Esophagus mucosa (tissue), 1 donor: ENCODE results near the gene SLC26A4. TPM values are rescaled to one million over a fixed set of nuclear protein-coding genes. Genes with fewer than 3 reads are reported as not detected.
"Not testable (repeated sequence)": the region's sequence is repeated elsewhere in the genome, so short reads cannot be mapped to it uniquely, and the experiment has no call there.

ENCODE experiments used
- ATAC-seq: fragments of 200-7000 bp; cut with Tn5 transposase; one replicate; pipeline ENCODE4 v1.9.1; 2020
- total RNA-seq: library from RNA; stranded (reverse); gene quantifications from one replicate; pipeline ENCODE4 v1.2.4, GENCODE V29; 2023
- donor health status: DM: yes; HTN: yes; CAD: no.

Gene SLC26A4
- total RNA-seq, result 0.24 TPM

DNA sequence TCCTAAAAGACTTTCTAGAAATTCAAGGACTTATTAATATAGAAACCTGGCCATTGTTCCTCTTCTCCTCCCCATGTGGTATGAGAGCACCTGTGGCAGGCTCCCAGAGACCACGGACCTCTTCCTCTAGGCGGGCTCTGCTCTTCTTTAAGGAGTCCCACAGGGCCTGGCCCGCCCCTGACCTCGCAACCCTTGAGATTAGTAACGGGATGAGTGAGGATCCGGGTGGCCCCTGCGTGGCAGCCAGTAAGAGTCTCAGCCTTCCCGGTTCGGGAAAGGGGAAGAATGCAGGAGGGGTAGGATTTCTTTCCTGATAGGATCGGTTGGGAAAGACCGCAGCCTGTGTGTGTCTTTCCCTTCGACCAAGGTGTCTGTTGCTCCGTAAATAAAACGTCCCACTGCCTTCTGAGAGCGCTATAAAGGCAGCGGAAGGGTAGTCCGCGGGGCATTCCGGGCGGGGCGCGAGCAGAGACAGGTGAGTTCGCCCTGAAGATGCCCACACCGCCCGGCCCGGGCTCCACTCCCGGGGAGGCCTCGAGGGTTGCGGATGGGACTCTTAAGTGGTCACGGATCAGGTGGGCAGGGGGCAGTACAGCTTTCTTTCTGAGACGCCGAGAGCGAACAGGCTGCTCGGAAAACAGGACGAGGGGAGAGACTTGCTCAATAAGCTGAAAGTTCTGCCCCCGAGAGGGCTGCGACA lies at the start of gene SLC26A4:
TSS of gene SLC26A4 (plus strand) at position 448 of the 700 bp plus-strand sequence. CDS start 814 bp downstream, outside the sequence.
- peak; percentile 17 for ATAC-seq

DNA sequence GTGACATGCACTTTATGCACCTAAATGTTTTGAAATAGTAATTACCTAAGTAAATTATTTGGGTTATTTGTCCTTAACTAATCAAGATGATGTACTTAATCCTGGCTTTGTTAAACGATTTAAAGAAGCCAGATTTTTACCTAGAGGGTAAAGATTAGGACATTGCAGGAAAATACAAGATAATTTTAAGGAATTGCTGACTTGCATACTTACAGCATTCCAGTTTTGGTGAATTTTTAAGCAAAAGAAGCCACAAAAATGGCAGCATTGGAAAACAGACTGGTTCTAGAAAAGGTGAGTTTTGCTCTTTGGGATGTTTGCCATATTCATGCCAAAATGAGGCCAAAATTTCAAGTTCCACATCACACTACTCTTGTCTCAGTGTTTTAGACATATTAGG lies 47.2 kb upstream of the SLC26A4 start:
- ATAC-seq, result no peak

DNA sequence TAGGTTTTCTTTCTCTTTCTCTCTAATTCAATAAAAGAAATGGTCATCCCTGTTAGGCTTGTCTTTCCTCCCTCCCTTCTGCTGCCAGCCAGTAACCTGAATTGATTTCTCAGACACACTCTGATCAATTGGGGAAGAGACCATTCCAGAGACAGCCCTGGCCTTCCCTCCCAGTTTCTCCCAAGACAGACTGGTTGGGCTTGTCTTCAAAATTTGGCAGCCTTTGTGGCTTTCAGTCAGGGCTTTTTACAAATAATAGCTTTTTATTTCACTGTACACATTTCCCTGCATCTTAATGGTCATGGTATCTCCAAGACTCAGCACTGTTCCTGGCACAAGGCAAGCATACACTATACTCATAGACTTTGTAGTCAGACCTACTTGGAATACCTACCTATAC lies 46.7 kb upstream of the SLC26A4 start:
- ATAC-seq, result no peak

DNA sequence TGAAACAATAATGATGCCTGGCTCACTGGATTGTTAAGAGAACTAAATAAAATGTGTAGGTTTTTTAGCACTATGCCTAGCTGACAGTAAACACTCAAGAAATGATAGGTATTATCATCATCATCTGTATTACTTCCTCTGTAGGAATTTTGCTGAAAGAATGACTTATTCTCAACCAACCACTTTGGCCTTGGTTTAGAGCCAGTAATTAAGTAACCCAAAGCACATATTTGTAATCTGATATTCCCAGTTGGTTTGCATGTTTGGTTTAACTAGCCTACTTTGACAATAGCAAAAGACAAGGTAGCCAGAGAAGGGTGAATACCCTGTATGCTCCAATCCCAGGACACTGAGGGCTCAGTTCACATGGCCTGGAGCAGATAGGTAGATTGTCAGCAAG lies 46.2 kb upstream of the SLC26A4 start:
- ATAC-seq, result no peak

DNA sequence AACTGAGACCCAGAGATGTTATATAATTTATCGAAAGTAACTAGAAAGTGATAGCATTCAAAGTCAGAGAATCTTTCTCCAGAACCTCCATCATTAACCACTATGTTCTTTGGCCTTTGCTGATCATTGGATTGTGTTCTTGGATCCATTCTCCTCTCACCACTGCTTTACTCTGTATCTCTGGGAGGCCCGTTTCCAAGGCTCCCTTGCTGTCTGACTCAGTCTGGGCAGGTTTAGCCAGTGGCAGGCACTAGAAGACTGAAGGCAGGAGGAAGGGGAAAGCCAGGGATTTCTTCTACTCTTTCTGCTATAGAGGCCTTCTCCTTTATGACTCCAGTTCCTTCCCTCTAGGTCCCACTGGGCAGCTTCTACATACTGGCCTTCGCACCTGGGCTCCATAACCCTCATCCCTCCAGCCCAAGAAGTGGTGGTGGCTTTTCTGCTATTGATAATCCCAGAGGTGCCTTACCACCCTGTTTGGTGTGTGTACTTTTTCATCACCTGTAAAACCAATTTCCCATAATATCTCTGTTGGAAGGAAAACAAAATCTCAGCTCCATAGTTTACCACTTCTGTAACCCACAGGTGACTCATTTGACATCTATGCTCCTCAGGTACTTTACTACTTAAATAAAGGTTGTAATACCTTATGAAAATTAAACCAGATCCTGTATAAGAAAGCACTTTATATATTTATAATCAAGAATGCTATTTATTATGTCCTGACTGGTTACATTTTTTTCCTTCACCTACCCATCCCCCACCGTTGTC lies 44.5 kb upstream of the SLC26A4 start:
- peak; percentile 41 for ATAC-seq

DNA sequence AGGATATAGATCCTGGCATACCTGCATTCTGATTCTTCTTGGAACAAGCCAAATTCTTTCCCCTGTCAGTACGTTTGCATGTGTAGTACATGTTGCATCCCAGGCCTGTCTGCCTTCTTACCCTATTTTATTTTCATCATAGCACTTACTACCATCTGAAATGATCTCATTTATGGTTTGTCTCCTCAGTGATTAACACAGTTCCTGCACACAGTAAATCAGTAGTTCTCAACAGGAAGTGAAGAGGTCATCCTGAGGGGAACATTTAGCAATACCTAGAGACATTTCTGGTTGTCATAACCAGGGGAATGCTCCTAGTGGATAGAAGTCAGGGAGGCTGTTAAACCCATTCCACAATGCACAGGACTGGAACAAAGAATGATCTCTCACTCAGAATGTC lies 38.2 kb upstream of the SLC26A4 start:
- peak; percentile 45 for ATAC-seq

DNA sequence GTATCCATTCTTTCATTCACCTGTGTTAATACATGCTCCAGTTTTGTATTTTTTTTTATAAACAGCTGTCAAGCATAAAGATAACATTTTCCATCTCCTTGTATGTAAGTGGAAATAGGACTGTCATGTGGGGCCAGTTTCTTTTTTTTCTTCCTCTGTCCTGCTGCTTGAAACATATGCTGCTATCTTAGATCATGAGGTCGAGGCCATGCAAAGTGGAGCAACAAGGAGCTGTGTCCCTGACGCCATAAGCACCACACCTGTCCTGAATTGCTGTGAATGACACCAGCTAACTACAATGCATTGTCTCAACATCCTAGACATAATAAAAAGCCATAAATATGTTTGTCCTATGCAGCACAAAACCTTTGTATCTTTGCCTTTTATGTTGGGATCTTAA lies 37.7 kb upstream of the SLC26A4 start:
- ATAC-seq, result no peak

DNA sequence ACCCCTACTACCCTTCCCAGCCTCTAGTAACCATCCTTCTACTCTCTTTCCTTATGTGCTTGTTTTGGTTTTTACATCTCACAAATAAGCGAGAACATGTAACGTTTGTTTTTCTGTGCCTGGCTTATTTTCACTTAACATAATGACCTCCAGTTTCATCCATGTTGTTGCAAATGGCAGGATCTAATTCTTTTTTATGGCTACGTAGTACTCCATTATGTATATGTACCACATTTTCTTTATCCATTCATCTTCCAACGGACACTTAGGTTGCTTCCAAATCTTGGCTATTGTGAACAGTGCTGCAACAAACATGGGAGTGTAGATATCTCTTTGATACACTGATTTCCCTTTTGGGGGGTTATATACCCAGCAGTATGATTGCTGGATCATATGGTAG lies 33.6 kb upstream of the SLC26A4 start:
- no peak for ATAC-seq

DNA sequence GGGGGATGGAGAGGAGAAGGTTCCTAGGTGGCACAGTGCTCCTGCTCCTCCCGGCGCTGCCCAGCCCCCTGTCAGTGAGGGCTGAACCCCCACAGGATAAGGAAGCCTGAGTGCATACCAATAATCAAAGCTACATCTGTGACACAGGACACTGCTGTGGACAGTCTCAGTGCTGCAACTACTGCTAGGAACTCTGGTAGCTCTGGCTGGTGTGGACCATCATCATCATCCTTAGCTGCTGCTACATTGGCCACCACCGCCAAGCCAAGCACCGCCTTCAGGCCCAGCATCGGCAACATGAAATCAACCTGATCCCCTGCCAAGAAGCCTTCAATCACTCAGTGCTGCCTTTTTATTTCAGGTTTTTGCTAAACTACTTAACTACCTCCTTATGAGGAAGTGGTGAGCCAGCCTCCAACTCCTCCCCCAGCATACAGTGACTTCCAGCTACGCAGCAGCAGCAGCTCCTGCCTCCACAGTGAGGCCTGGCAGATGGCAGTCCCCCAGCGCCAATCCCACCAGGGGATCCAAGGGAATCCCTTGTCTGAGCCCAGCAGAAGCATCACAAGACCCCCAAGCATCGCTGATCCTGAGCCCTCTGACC lies 32.1 kb upstream of the SLC26A4 start:
- ATAC-seq, result no peak

DNA sequence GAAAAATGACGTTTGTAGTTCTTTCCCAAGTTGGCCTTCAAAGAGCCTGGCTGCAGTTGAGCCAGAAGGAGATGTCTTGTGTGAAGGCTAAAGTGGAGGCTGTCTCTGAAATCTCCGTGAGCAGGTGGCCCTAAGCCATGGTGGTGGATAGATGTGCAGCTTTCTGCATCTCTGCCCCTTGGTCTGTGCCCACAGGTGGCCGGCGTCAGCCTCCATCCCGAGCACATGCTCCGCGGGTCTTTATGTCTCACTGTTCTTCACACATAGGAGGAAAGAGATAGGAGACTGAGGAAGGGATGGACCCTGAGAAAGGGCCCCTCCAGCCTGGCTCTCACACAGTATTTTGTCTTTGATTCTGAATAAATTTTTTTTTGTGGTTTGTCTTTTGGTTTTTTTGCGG lies 30.3 kb upstream of the SLC26A4 start:
- no peak for ATAC-seq

DNA sequence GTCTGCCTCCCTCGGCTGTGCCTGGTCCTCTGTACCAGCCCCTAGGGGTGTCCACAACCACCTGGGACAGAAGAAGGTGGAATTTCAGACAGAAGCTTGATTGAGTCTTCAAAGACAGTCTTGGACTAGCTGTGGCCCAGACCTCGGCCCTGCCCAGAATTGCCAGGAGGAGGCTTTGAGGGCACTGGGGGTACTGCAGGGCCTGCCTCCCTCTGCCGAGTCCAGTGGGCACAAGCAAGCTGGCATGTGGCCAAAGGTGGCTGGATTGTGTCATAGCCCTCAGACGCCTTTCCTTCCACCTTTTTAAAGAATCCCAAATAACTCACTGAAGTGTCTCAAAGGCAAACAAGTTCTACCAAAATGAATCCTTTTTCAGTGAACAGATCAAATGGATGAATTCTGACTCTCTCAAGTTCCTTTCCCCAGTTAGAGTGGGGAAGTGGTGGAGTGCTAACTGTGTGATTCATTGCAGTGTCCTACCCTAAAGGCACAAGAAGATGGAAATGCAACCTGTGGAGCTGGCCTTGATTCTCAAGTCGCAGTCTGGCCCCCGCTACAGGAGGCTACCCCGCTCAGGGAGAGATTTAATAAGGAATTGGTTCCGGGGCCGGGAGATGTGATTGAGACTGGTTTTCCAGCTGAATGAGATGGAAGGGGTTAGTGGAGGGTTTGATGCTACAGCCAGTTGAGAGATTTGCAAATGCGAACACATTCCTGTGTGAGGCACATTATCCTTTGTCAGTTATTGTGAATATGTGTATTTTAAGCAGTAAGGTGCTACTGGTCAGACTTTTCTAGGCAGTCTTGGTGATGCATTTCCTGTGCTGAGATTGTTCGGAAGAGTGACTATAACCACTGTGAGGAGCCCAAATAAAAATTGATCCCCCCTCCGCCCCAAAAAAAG lies 28.8 kb upstream of the SLC26A4 start:
- ATAC-seq, result no peak

DNA sequence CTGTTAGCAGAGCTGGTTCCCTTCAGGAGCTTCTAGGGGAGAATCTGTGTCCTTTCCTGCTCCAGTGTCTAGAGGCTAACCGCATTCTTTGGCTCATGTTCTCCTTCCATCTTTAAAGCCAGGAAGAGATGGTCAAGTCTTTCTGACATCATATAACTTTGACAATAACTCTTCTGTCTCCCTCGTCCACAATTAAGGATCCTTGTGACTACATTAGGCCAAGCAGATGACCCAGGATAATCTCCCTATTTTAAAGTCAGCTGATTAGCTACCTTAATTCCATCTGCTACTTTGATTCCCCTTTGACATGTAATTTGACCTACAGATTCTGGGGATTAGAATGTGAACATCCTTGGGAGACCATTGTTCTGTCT lies 28.1 kb upstream of the SLC26A4 start:
- no peak for ATAC-seq

DNA sequence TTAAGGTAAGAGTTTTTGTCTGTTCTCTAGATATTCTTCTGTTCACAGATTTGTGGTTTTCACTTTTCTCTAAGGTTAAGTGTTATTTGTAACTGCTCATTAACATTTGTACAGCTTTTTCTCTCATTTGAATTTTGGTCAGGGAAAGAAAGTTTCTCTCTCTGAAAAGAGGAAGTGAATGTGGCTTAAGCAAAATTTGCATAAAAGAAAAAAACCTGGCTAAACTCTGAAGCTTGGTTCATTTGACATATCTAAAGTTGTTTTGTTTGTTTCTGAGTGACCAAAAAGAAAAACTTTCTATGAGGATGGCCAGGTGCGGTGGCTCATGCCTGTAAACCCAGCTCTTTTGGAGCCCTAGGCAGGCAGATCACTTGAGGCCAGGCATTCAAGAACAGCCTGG lies 22.0 kb upstream of the SLC26A4 start:
- ATAC-seq, result no peak

DNA sequence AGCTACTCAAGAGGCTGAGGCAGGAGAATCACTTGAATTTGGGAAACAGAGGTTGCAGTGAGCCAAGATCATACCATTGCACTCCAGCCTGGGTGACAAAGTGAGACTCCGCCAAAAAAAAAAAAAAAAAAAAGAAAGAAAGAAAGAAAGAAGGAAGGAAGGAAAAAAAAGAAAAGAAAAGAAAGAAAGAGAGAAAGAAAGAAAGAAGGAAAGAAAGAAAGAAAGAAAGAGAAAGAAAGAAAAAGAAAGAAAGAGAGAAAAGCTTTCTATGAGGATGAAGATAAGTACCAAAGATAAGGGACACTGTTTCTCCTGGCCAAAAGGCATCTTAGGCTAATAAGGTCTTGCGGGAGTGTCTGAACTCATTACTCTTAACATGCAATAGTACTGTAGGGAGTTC lies 21.6 kb upstream of the SLC26A4 start:
- not testable (repeated sequence) for ATAC-seq

DNA sequence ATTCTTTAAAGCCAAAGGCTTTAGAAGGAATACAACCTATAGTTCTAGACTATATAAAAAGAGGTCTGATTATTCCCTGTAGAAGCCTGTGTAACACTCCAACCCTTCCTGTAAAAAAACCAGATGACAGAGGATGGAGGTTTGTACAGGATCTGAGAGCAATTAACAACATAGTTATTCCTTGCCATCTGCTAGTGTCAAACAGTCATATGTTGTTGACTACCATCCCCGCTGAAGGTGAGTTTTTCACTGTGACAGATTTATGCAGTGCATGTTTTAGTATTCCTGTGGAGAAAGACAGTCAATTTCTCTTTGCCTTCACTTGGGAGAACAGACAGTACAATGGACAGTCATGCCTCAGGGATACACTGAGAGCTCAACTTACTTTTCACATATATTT lies 19.0 kb upstream of the SLC26A4 start:
- no peak for ATAC-seq

DNA sequence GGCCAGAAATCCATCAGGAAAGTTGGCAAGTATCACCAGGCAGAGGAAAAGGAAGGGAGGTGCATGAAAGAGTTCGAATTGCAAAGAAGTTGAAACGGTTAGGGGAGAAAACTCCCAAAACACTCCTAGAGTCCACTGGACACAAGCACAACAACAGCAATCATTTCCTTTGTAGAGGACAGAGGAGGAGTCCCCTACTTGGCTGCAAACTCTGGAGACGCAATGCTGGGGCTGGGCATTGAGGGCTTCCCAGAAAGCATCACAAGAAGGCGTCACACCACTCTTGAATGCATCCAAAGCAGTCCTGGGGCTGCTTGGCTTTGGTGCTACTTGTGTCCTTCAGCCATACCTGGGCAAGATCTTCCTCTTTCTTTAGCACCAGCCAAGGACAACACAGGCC lies 18.1 kb upstream of the SLC26A4 start:
- no peak for ATAC-seq

DNA sequence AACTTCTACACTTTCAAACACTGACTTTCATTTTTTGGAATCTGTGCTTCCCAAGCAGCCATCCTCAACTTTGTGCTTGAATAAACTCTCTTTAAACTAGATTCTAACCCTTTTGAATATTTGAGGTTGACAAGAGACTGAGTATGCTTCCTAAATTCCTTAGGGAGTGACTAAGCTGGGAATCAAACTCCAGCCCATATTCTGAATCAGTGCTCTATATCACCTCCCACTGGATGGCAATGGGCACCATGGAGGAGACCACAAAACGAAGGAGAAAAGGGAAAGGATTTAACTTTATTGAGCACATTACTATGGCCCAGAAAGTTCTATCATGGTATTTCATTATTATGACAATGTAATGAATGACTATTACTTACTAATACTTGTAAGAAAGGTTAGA lies 17.2 kb upstream of the SLC26A4 start:
- ATAC-seq, result no peak

DNA sequence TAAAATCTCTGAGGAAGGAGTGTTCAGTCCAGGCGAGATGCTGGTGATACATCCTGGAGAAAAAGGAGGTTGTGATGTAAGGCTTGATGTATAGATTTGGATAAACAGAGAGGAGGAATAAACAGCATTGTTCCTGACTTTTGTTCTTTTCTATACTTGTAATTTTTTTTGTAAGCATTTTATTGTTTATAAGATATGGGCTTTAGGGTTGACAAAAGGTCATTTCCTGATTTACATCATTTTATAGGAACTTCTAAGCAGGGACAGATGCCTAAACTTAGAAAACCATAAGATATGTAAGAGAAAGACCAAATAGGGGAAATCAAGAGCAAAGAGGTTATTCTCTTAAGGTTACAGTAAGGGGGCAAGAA lies 16.7 kb upstream of the SLC26A4 start:
- no peak for ATAC-seq

DNA sequence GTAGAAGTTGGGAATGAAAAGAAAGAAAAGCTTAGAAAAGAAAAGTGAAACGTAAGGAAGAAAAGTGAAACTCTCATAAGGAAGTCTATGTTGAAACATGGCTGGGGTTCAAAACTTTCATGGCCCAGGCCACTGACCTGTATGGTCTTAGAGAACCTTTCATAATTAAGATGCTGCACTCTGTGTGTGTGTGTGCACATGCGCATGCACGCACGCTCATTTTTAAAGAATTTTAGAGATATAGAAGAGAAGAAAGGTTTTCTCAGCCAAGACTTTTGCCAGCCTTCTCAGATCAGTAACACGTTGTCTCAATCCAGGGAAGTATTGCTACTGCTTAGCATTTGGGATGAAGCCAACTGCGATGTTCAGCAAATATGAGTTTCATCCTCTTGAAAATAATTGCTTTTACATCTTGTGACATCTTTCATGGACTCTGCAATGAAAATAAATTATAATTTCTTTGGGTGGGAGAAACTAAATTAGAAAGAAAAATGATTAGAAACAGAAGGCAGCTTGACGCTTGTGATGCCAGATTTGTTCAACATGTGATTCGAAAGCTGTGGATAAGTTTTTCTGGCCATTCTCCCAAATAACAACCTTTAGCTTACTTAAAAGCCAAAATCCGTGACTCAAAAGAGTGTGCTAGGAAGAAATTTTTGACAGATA lies 16.2 kb upstream of the SLC26A4 start:
- ATAC-seq, result no peak

DNA sequence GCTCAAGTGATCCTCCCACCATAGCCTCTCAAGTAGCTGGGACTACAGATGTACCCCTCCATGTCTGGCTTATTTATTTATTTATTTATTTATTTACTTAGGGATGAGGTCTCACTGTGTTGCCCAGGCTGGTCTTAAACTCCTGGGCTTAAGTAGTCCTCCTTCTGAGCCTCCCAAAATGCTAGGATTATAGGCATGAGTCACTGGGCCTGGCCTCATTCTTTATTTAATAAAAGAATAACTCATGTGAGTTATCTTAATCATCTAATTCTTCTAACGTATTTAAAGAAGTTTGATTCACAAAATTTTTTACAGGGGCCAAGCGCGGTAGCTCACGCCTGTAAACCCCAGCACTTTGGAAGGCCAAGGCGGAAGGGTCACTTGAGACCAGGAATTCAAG lies 8.0 kb upstream of the SLC26A4 start:
- no peak for ATAC-seq

DNA sequence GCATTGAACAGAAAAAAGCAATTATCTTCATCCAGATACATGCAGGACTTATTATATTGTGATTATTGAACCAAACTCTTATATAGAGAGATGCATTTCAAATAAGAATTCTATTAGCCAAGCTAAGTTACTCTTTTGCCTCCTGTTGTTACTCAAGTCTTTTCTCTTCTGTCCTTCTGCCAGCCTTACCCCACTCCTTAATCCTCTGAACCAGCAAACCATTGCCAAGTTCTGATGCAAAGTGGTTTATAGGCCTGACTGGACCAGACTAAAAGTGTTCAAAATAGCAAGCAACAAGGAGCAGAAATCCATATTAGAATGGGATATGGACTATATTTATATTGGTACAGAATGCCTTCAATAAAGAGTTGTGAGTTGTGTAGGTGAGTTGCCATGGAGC lies 2.2 kb upstream of the SLC26A4 start:
- no peak for ATAC-seq

DNA sequence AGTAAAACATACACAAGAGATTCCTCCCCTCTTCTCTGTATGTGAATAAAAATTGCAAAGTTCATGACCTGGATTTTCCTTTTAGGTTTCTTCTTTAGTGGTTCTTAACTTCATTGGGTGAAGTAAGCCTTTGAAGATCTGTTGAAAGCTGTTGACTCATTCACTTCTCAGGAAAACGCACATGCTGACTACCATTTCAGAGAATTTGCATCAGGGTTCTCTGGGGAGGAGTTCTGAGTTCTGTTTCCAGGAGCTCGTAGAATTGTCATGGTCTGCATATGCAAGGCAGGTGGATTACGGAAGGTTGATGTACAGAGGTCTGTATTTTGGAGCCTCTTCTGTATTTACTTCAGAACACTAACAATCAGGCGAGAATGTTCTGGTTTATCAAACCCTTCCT lies 962 bp upstream of the SLC26A4 start:
- ATAC-seq, result peak; percentile 56
